ENCODE data around the gene FHIP1A. TPM values are rescaled to one million over a fixed set of nuclear protein-coding genes. Genes with fewer than 3 reads are reported as not detected.

The FHIP1A gene
- total RNA-seq (2021; fragmentation: NEBNext Ultra II Directional; extraction: Animal tissue kit (Norgen Biotek cat#: 25700)): 1 to 10 TPM in 1 of 6 experiments, under 1 TPM in 5; 0.58 to 1.3 (median 0.82) TPM
- long read RNA-seq: 0 reads

- Mint-ChIP-seq H3K4me1 (ENCODE audit: low read depth) (peaks cover 14% of the 10 kb centered on the region), H3K4me3 (peak within 1 kb of the TSS; percentile 89), H3K9me3 (no peaks in the 10 kb centered on the region), H3K27ac (no peak within 1 kb of the TSS), H3K36me3 (ENCODE audit: low read depth) (no peaks in the 10 kb centered on the region), H3K27me3 (ENCODE audit: insufficient read depth) (peaks cover 17% of the 10 kb centered on the region)
- peak; percentile 42 for DNase-seq
- no peak; the same call in none of the 2 replicates for TF ChIP-seq CTCF (IDR thresholded peaks at IDR 0.05)
Observed at GRCh38 chr4:151408630-151409469, at the start of gene FHIP1A. Gene FHIP1A, plus strand, starts transcription at chr4:151409176. Its CDS starts 157,084 bp downstream, at chr4:151566260.

GRCh38 chr4:151359576-151359975 lies 49.4 kb upstream of the FHIP1A start:
- no peak overlapping the region for H3K4me3 Mint-ChIP-seq
- no peak overlapping the region for H3K27ac Mint-ChIP-seq
- H3K27me3 Mint-ChIP-seq (ENCODE audit: insufficient read depth): peaks cover 5% of the 10 kb centered on the region; the same call in 1 of the 2 replicates
- H3K36me3 Mint-ChIP-seq (ENCODE audit: low read depth): no peaks in the 10 kb centered on the region
- DNase-seq: no peak
- H3K9me3 Mint-ChIP-seq: no peaks in the 10 kb centered on the region
- H3K4me1 Mint-ChIP-seq (ENCODE audit: low read depth): peaks cover 20% of the 10 kb centered on the region
- TF ChIP-seq CTCF (IDR thresholded peaks at IDR 0.05): no peak

GRCh38 chr4:151361126-151361525 lies 47.9 kb upstream of the FHIP1A start:
- TF ChIP-seq CTCF (IDR thresholded peaks at IDR 0.05): no peak
- Mint-ChIP-seq H3K27ac (no peak overlapping the region), H3K36me3 (ENCODE audit: low read depth) (no peaks in the 10 kb centered on the region), H3K4me3 (no peak overlapping the region), H3K4me1 (ENCODE audit: low read depth) (peaks cover 15% of the 10 kb centered on the region), H3K9me3 (no peaks in the 10 kb centered on the region), H3K27me3 (ENCODE audit: insufficient read depth) (no peaks in the 10 kb centered on the region; the same call in 1 of the 2 replicates)
- no peak for DNase-seq

GRCh38 chr4:151361966-151362365 lies 47.0 kb upstream of the FHIP1A start:
- Mint-ChIP-seq H3K9me3 (no peaks in the 10 kb centered on the region), H3K4me1 (ENCODE audit: low read depth) (peaks cover 9% of the 10 kb centered on the region), H3K4me3 (no peak overlapping the region), H3K27me3 (ENCODE audit: insufficient read depth) (no peaks in the 10 kb centered on the region; the same call in 1 of the 2 replicates), H3K27ac (no peak overlapping the region), H3K36me3 (ENCODE audit: low read depth) (no peaks in the 10 kb centered on the region)
- no peak for TF ChIP-seq CTCF (IDR thresholded peaks at IDR 0.05)
- no peak for DNase-seq

- H3K4me3 Mint-ChIP-seq: no peak overlapping the region; the same call in 1 of the 2 replicates
- H3K9me3 Mint-ChIP-seq: no peaks in the 10 kb centered on the region
- 0 out of 2 replicates have a peak overlapping the region, but pooled peaks have one; percentile 39 for H3K27ac Mint-ChIP-seq
Observed at GRCh38 chr4:151362404-151363164, 46.4 kb upstream of the FHIP1A start.

More at GRCh38 chr4:151362404-151363164, 46.4 kb upstream of the FHIP1A start:
- H3K27me3 Mint-ChIP-seq (ENCODE audit: insufficient read depth): no peaks in the 10 kb centered on the region; the same call in 1 of the 2 replicates
- no peaks in the 10 kb centered on the region for H3K36me3 Mint-ChIP-seq (ENCODE audit: low read depth)
- H3K4me1 Mint-ChIP-seq (ENCODE audit: low read depth): peaks cover 9% of the 10 kb centered on the region
- peak; percentile 83 for DNase-seq
- TF ChIP-seq CTCF (IDR thresholded peaks at IDR 0.05): peak; percentile 98

Measured in HFFc6 (cell line).